DLD1 (cell line): ENCODE results near the gene VPS26C.
"Not testable (repeated sequence)": the region's sequence is repeated elsewhere in the genome, so short reads cannot be mapped to it uniquely, and the experiment has no call there.

Source experiments
- in situ Hi-C: cut with HindIII; loops from 2 replicates; pipeline ENCODE4 v1.10.0; 2017; ENCODE audit warnings: low sequenced_read_pairs

VPS26C gene

GRCh38 chr21:37232274-37233018, 34.7 kb downstream of the VPS26C start:
- in situ Hi-C loops = no loop called here

- in situ Hi-C loops = no loop called here
These were observed 35.5 kb downstream of the VPS26C start for GRCh38 chr21:37231671-37232070.

GRCh38 chr21:37231249-37231645, 35.9 kb downstream of the VPS26C start:
- in situ Hi-C loops = no loop called here

- in situ Hi-C loops = no loop called here
These were observed 36.4 kb downstream of the VPS26C start for GRCh38 chr21:37230632-37231248.

- in situ Hi-C loops = no loop called here
These were observed 39.1 kb downstream of the VPS26C start for GRCh38 chr21:37228003-37228400.

- in situ Hi-C loops = no loop called here
These were observed 39.8 kb downstream of the VPS26C start for GRCh38 chr21:37227071-37228002.

GRCh38 chr21:37226041-37226920, 40.9 kb downstream of the VPS26C start:
- in situ Hi-C loops = no loop called here

GRCh38 chr21:37224861-37225839, 42.0 kb downstream of the VPS26C start:
- in situ Hi-C loops = no loop called here

- in situ Hi-C loops = no loop called here
These were observed 43.3 kb downstream of the VPS26C start for GRCh38 chr21:37223804-37224345.

- in situ Hi-C loops = not testable (repeated sequence)
These were observed 44.9 kb downstream of the VPS26C start for GRCh38 chr21:37222248-37222647.

- in situ Hi-C loops = no loop called here
These were observed 46.0 kb downstream of the VPS26C start for GRCh38 chr21:37220981-37221664.

GRCh38 chr21:37220433-37220980, 46.6 kb downstream of the VPS26C start:
- in situ Hi-C loops = no loop called here

GRCh38 chr21:37219761-37220432, 47.2 kb downstream of the VPS26C start:
- in situ Hi-C loops = no loop called here

- in situ Hi-C loops = no loop called here
These were observed 52.2 kb downstream of the VPS26C start for GRCh38 chr21:37214952-37215351.

- in situ Hi-C loops = no loop called here
These were observed 56.3 kb downstream of the VPS26C start for GRCh38 chr21:37210799-37211198.

GRCh38 chr21:37210130-37210529, 57.0 kb downstream of the VPS26C start:
- in situ Hi-C loops = no loop called here

- in situ Hi-C loops = no loop called here
These were observed 58.4 kb downstream of the VPS26C start for GRCh38 chr21:37208741-37209225.
